ENCODE measurements around the gene ITM2A. TPM values are rescaled to one million over a fixed set of nuclear protein-coding genes. Genes with fewer than 3 reads are reported as not detected.
A peak's percentile ranks its signal among the peaks of the same experiment; 100 is the strongest.

Gene ITM2A
- 10 to 100 TPM; 22.4 to 23.0 TPM for total RNA-seq

GRCh38 chrX:79366873-79367749 lies at the start of gene ITM2A:
Gene ITM2A (minus strand): TSS chrX:79367334. CDS start chrX:79367215, 119 bp downstream.
- no peak for DNase-seq (ENCODE audit: low spot score)
- no peak within 1 kb of the TSS for H3K27ac ChIP-seq
- H3K27me3 ChIP-seq (replicated peaks; ENCODE audit: insufficient read depth): no peaks in the 10 kb centered on the region
- intact Hi-C loops (cut with DNase I): no loop called here
- no peaks in the 10 kb centered on the region for H3K36me3 ChIP-seq
- TF ChIP-seq POLR2A (IDR thresholded peaks at IDR 0.05): no peak
- TF ChIP-seq CTCF (IDR thresholded peaks at IDR 0.05): no peak
- TF ChIP-seq POLR2AphosphoS5 (IDR thresholded peaks at IDR 0.05): no peak
- H3K4me3 ChIP-seq: peak within 1 kb of the TSS; percentile 18 to 27
- H3K4me1 ChIP-seq (replicated peaks): no peaks in the 10 kb centered on the region
- WGBS: 19% methylated on average over 24 of the region's 38 CpGs
- no peaks in the 10 kb centered on the region for H3K9me3 ChIP-seq

DNA sequence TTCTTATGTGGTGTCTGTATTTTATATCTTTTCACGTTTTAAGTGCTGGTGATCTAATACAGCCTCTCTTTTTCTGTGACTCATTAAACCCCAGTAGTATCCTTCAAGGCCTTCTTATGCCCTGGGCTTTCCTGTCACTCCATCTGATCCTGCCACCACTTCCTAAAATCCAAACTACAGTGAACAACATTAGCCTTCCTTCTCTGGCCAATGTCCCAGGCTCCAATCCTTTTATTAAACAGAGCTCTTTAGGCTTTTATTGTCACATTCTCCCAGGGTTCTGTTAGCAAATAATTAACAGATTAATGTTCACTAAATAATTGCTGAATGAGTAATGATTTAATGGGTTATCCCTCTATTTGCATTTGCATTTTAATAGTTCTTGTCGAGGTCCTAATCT lies 47.9 kb upstream of the ITM2A start:
- Histone ChIP-seq H3K4me1 (replicated peaks) (no peaks in the 10 kb centered on the region), H3K36me3 (no peaks in the 10 kb centered on the region), H3K27me3 (replicated peaks; ENCODE audit: insufficient read depth) (no peaks in the 10 kb centered on the region), H3K4me3 (no peak overlapping the region), H3K27ac (no peak overlapping the region), H3K9me3 (no peaks in the 10 kb centered on the region)
- WGBS: 30% methylated on average over 2 of the region's 2 CpGs
- TF ChIP-seq CTCF (IDR thresholded peaks at IDR 0.05): no peak
- TF ChIP-seq POLR2AphosphoS5 (IDR thresholded peaks at IDR 0.05): no peak
- no peak for TF ChIP-seq POLR2A (IDR thresholded peaks at IDR 0.05)
- no peak for DNase-seq (ENCODE audit: low spot score)
- intact Hi-C loops (cut with DNase I): no loop called here

DNA sequence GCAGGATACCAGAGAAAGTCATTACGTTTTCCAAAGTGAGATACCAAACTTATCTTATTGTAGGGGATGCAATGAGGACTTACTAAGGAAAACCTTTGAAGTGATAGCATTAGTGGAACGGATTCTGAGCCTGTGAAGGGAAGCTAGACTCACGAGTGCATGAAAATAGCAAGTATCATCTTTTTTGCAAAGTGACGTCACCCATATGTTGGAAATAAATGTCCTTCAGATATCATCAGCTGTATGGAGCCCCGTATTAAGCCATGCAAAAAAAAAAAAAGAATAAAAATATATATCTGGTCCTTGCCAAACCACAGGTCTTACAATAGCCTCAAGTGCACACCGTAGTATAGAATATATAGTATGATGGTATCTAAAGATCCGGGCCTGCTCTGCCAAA lies 46.8 kb upstream of the ITM2A start:
- TF ChIP-seq POLR2AphosphoS5 (IDR thresholded peaks at IDR 0.05): no peak
- no peak overlapping the region for H3K4me3 ChIP-seq
- H3K4me1 ChIP-seq (replicated peaks): no peaks in the 10 kb centered on the region
- no peaks in the 10 kb centered on the region for H3K27me3 ChIP-seq (replicated peaks; ENCODE audit: insufficient read depth)
- no peaks in the 10 kb centered on the region for H3K9me3 ChIP-seq
- no peaks in the 10 kb centered on the region for H3K36me3 ChIP-seq
- no peak for DNase-seq (ENCODE audit: low spot score)
- H3K27ac ChIP-seq: no peak overlapping the region
- WGBS: 62% methylated on average over 7 of the region's 7 CpGs
- intact Hi-C loops (cut with DNase I): no loop called here

DNA sequence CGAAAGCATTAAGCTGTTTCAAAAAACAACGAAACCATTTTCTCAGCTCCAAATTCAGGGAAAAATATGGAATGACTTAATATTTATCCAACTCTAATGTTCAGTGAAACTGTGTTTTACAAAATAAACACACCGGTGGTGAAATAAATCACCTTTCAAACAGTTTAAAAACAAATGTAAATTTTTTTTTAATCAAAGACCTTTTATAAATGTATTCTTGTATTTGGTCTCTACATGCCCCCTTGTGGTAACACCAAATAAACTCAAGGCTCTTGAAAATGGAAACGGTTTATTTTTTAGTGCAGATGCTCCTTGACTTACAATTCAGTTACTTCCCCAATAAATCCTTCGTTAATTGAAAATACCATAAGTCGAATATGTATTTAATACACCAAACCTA lies 45.8 kb upstream of the ITM2A start:
- Histone ChIP-seq H3K4me1 (replicated peaks) (no peaks in the 10 kb centered on the region), H3K27ac (no peak overlapping the region), H3K36me3 (no peaks in the 10 kb centered on the region), H3K27me3 (replicated peaks; ENCODE audit: insufficient read depth) (no peaks in the 10 kb centered on the region), H3K9me3 (no peaks in the 10 kb centered on the region), H3K4me3 (no peak overlapping the region)
- TF ChIP-seq CTCF (IDR thresholded peaks at IDR 0.05): peak in 2 of 4 experiments; percentile 13 to 28
- TF ChIP-seq POLR2A (IDR thresholded peaks at IDR 0.05): no peak
- TF ChIP-seq POLR2AphosphoS5 (IDR thresholded peaks at IDR 0.05): no peak
- DNase-seq (ENCODE audit: low spot score): no peak
- 7% methylated on average over 6 of the region's 6 CpGs for WGBS
- intact Hi-C loops (cut with DNase I): no loop called here

- Histone ChIP-seq H3K27me3 (replicated peaks; ENCODE audit: insufficient read depth) (no peaks in the 10 kb centered on the region), H3K27ac (no peak overlapping the region), H3K4me1 (replicated peaks) (no peaks in the 10 kb centered on the region), H3K9me3 (no peaks in the 10 kb centered on the region), H3K4me3 (no peak overlapping the region), H3K36me3 (no peaks in the 10 kb centered on the region)
- TF ChIP-seq CTCF (IDR thresholded peaks at IDR 0.05) (no peak), POLR2A (IDR thresholded peaks at IDR 0.05) (no peak), POLR2AphosphoS5 (IDR thresholded peaks at IDR 0.05) (no peak)
- WGBS: 49% methylated on average over 3 of the region's 3 CpGs
- DNase-seq (ENCODE audit: low spot score): no peak
- intact Hi-C loops (cut with DNase I): no loop called here
Observed at GRCh38 chrX:79412166-79412565, 45.0 kb upstream of the ITM2A start.

Data from prostate gland (tissue), 2 donors.